Measurements from ENCODE around the gene BMP7.
A peak's percentile ranks its signal among the peaks of the same experiment; 100 is the strongest.
"Not testable (repeated sequence)": the region's sequence is repeated elsewhere in the genome, so short reads cannot be mapped to it uniquely, and the experiment has no call there.

Gene BMP7

GRCh38 chr20:57248132-57248797 is 18.2 kb downstream of the BMP7 start:
- DNase-seq: no peak

GRCh38 chr20:57247292-57247965 is 19.0 kb downstream of the BMP7 start:
- DNase-seq: no peak

DNA sequence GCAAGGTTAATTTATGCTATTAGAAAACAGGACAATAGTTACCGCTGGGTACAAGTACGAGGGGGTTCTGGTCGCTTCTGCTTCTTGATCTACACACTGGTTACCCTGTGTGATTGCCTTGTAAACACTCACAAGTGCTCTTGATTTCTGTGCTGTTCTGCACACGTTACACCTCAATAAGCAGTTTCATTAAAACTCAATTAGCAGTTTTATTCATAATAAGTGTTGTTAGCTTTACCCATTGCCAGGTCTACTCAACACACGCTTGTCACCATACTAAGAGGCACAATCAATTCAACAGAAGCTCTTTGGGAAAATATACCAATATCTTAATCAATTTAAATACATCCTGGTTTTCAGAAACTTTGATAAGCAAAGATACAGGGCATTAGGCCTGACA is 20.4 kb downstream of the BMP7 start:
- no peak for DNase-seq

- DNase-seq: no peak
These were observed 21.7 kb downstream of the BMP7 start for GRCh38 chr20:57244627-57245214.

GRCh38 chr20:57244221-57244585 is 22.2 kb downstream of the BMP7 start:
- peak in 1 of 3 donors; percentile 20 for DNase-seq

- no peak for DNase-seq
These were observed 22.8 kb downstream of the BMP7 start for GRCh38 chr20:57243480-57244220.

GRCh38 chr20:57242414-57242813 is 24.0 kb downstream of the BMP7 start:
- no peak for DNase-seq

GRCh38 chr20:57241363-57241991 is 25.0 kb downstream of the BMP7 start:
- DNase-seq: no peak

DNA sequence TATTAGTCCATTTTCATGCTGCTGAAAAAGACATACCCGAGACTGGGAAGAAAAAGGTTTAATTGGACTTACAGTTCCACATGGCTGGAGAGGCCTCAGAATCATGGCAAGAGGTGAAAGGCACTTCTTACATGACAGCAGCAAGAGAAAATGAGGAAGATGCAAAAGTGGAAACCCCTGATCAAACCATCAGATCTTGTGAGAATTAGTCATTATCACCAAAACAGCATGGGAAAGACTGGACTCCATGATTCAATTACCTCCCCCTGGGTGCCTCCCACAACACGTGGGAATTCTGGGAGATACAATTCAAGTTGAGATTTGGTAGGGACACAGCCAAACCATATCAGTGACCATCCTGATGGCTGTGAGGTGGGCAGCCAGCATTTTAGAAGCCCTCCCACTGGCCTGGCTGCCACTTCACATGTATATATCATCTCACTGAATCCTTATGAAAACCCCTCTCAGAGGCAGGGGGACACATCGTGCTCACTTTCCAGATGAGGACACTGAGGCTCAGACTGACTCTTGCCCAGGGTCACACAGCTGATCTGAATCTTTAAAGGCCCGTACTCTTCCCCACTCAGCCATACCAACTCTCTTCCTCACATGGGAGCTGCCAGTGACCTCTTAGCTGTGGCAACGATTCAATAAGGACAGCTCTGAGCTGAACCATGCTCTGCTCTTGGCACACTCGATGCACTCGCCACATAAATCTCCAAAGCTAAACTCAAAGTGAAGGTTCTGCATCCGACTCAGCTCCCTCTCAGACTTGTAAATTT is 25.7 kb downstream of the BMP7 start:
- DNase-seq: peak; percentile 57 to 73 (median 65)

DNA sequence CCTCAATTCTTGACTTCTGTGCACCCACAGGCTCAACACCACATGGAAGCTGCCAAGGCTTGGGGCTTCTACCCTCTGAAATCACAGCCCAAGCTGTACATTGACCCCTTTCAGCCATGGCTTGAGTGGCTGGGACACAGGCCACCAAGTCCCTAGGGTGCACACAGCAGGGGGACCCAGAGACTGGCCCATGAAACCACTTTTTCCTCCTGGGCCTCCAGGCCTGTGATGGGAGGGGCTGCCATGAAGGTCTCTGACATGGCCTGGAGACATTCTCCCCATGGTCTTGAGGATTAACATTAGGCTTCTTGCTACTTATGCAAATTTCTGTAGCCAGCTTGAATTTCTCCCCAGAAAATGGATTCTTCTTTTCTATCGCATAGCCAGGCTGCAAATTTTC is 26.7 kb downstream of the BMP7 start:
- DNase-seq: not testable (repeated sequence)

- not testable (repeated sequence) for DNase-seq
These were observed 27.1 kb downstream of the BMP7 start for GRCh38 chr20:57239324-57239723.

GRCh38 chr20:57238089-57238488 is 28.4 kb downstream of the BMP7 start:
- DNase-seq: no peak

GRCh38 chr20:57237585-57237953 is 28.9 kb downstream of the BMP7 start:
- no peak for DNase-seq

GRCh38 chr20:57236813-57237584 is 29.4 kb downstream of the BMP7 start:
- DNase-seq: peak in 1 of 3 donors; percentile 17

DNA sequence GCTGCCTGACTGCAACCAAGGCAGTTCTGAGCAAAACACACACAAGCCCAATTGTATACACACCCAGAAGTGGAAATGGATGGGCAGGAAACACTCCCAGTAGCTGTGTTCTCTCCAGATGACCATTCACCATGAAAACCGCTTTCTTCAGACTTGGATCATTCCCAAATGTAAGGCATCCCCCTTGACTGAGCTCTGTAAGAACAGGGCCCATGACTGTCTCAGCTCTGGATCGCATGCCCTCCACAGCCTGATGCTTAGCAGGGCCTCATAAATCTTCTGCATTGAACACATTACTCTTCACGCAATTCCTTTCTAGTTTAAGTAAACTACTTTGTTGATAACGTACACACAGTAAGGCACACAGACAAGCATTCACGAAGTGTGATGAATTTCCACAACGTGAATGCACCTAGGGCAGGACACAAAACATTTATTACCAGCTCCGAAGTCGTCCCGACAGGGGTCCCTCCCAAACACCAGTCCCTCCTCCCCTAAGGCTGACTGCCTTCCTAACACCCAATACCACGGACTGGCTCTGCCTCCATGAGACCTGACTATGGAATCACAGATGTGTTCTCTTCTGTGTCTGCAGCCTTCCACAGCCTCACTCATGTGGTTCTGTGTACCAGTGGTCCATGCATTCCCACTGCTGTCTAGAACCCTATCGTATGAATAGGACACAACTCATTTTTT is 31.7 kb downstream of the BMP7 start:
- DNase-seq: no peak

- no peak for DNase-seq
These were observed 34.5 kb downstream of the BMP7 start for GRCh38 chr20:57231951-57232428.

DNA sequence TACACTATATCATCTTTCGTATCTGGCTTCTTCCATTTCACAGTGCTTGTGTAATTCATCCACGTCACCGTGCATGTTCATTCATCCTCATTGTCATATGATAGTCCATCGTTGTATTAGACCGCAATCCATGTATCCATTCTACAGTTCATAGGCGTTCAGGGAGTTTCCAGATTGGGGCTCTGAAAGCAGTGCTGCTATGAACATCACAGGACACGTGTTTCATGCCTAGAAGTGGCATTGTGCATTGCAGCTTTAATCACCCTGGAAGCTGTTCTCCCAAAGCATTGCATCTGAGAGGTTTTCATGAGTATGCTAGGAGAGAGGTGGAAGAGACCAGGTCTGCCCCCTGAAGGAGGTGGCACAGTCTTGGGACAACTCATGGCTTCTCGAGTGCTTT is 35.3 kb downstream of the BMP7 start:
- DNase-seq: no peak

DNA sequence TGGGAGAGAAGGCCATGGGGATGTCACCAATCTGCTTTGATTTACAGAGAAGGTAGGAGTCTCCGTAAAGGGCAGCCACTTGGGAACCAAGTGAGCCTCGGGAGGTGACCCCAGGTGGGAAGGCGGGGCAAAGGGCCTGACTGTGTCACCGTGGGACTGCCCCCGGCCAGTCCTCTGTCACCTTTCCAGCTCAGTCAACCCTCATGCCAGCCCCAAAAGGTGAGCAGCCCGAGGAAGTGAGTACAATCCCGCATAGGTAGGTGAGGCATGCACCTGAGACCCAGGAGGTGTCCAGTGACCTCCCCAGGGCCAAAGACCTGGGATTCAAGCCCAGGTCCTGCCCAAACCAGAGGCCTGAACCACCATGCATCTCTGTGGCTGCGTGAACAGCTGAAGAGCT is 36.2 kb downstream of the BMP7 start:
- DNase-seq: no peak

- no peak for DNase-seq
These were observed 37.0 kb downstream of the BMP7 start for GRCh38 chr20:57229490-57229889.

- DNase-seq: no peak
These were observed 40.6 kb downstream of the BMP7 start for GRCh38 chr20:57225830-57226229.
